Ishikawa (cell line): ENCODE data around the gene ZBTB46.

ENCODE experiments used
- CEBPB ChIP-seq: IDR thresholded peaks from 2 replicates; pipeline ENCODE4 v1.6.1; 2012
- CREB1 ChIP-seq: IDR thresholded peaks from 2 replicates; pipeline ENCODE4 v1.6.1; 2012; ENCODE audit warnings: low read depth
- EGR1 ChIP-seq: IDR thresholded peaks from 2 replicates; pipeline ENCODE4 v1.6.1; 2012
- EP300 ChIP-seq: IDR thresholded peaks from 2 replicates; pipeline ENCODE4 v1.6.1; 2012; ENCODE audit warnings: borderline replicate concordance
- FOXM1 ChIP-seq: IDR thresholded peaks from 2 replicates; pipeline ENCODE4 v1.6.1; 2012; ENCODE audit warnings: low read depth, borderline replicate concordance
- NFIC ChIP-seq: IDR thresholded peaks from 2 replicates; pipeline ENCODE4 v1.6.1; 2012
- RAD21 ChIP-seq: IDR thresholded peaks from 2 replicates; pipeline ENCODE4 v1.6.1; 2012; ENCODE audit warnings: low read depth
- TAF1 ChIP-seq: IDR thresholded peaks from 2 replicates; pipeline ENCODE4 v1.6.1; 2012; ENCODE audit warnings: low read depth, mild to moderate bottlenecking
- TCF12 ChIP-seq: IDR thresholded peaks from 2 replicates; pipeline ENCODE4 v1.6.1; 2012; ENCODE audit warnings: low read depth
- TEAD4 ChIP-seq: IDR thresholded peaks from 2 replicates; pipeline ENCODE4 v1.6.1; 2012
- YY1 ChIP-seq: IDR thresholded peaks from 2 replicates; pipeline ENCODE4 v1.6.1; 2012; ENCODE audit warnings: low read depth
- ZBTB7A ChIP-seq: IDR thresholded peaks from 2 replicates; pipeline ENCODE4 v1.6.1; 2012; ENCODE audit warnings: low read depth
- TF ChIP-seq, protein P1 (sequence below): IDR thresholded peaks from 2 replicates; pipeline ENCODE4 v1.6.1; 2012
- TF ChIP-seq, protein P2 (sequence below): IDR thresholded peaks from 2 replicates; pipeline ENCODE4 v1.6.1; 2012; ENCODE audit warnings: low read depth, mild to moderate bottlenecking
- TF ChIP-seq, protein P3 (sequence below): IDR thresholded peaks from 2 replicates; pipeline ENCODE4 v1.6.1; 2012

Gene ZBTB46

GRCh38 chr20:63701051-63701328, 130.1 kb downstream of the ZBTB46 start:
- TF ChIP-seq TEAD4 = no peak
- no peak for TF ChIP-seq CEBPB
- no peak for TF ChIP-seq EP300
- no peak for TF ChIP-seq NFIC
- TF ChIP-seq, protein P1, sequence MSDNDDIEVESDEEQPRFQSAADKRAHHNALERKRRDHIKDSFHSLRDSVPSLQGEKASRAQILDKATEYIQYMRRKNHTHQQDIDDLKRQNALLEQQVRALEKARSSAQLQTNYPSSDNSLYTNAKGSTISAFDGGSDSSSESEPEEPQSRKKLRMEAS = no peak
- no peak for TF ChIP-seq EGR1
- TF ChIP-seq TCF12 = no peak
- no peak for TF ChIP-seq TAF1
- TF ChIP-seq, protein P2, sequence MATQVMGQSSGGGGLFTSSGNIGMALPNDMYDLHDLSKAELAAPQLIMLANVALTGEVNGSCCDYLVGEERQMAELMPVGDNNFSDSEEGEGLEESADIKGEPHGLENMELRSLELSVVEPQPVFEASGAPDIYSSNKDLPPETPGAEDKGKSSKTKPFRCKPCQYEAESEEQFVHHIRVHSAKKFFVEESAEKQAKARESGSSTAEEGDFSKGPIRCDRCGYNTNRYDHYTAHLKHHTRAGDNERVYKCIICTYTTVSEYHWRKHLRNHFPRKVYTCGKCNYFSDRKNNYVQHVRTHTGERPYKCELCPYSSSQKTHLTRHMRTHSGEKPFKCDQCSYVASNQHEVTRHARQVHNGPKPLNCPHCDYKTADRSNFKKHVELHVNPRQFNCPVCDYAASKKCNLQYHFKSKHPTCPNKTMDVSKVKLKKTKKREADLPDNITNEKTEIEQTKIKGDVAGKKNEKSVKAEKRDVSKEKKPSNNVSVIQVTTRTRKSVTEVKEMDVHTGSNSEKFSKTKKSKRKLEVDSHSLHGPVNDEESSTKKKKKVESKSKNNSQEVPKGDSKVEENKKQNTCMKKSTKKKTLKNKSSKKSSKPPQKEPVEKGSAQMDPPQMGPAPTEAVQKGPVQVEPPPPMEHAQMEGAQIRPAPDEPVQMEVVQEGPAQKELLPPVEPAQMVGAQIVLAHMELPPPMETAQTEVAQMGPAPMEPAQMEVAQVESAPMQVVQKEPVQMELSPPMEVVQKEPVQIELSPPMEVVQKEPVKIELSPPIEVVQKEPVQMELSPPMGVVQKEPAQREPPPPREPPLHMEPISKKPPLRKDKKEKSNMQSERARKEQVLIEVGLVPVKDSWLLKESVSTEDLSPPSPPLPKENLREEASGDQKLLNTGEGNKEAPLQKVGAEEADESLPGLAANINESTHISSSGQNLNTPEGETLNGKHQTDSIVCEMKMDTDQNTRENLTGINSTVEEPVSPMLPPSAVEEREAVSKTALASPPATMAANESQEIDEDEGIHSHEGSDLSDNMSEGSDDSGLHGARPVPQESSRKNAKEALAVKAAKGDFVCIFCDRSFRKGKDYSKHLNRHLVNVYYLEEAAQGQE = no peak

DNA sequence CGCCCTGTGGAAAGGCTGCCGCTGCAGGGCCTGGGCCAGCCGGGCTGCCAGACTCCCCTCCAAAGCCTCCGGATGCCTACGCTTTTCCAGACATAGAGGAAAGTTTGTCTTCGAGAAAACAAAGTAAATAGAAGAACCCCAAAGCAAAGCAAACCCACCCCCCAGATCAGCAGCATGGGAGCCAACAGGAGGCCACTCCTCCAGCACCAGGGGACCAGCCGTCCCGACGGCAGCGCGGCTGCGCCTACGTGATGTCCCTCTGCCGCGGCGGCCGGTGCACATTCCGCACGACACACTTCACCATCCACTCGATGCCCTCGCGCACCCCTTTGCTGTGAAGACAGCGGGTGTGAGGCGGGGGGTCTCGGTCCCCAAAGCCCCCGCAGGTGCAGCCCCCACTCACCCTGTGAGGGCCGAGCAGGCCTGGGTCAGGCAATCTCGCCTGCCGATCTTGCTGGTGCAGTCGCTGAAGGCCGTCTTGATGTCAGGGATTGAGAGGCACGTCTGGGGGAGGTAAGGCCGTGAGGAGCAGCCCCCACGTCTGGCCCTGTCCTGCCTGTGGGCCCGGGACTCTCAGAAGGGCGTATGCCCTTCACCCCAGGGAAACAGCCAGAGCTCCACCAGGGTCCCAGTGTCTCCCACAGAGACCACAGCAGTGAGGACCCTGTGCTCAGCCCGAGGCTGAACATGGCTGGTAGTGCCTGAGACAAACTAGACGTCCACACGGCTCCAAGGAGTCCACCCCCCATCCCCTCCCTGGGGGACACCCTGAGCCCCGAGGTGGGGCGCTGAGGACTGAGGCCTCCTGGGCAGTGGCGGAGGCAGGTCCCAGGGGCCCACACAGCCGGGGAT, 130.6 kb downstream of the ZBTB46 start:
- TF ChIP-seq, protein P2 = no peak
- TF ChIP-seq, protein P1 = no peak
- TF ChIP-seq ZBTB7A (no peak), TEAD4 (no peak), YY1 (no peak), TAF1 (no peak), TCF12 (no peak), CREB1 (no peak), RAD21 (no peak), FOXM1 (no peak), NFIC (no peak), CEBPB (no peak), EGR1 (no peak), EP300 (no peak)
- TF ChIP-seq, protein P3, sequence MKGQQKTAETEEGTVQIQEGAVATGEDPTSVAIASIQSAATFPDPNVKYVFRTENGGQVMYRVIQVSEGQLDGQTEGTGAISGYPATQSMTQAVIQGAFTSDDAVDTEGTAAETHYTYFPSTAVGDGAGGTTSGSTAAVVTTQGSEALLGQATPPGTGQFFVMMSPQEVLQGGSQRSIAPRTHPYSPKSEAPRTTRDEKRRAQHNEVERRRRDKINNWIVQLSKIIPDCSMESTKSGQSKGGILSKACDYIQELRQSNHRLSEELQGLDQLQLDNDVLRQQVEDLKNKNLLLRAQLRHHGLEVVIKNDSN = no peak

GRCh38 chr20:63699466-63700198, 131.4 kb downstream of the ZBTB46 start:
- no peak for TF ChIP-seq FOXM1
- TF ChIP-seq, protein P3 = no peak
- TF ChIP-seq RAD21 = no peak
- TF ChIP-seq CREB1 = no peak
- TF ChIP-seq CEBPB = no peak
- TF ChIP-seq, protein P1 = no peak
- no peak for TF ChIP-seq ZBTB7A
- TF ChIP-seq EP300 = no peak
- no peak for TF ChIP-seq TEAD4
- TF ChIP-seq NFIC = no peak
- TF ChIP-seq, protein P2 = no peak
- TF ChIP-seq TCF12 = no peak
- no peak for TF ChIP-seq EGR1
